NB4 (cell line): Measurements from ENCODE around the gene ZNF791.
"Not testable (repeated sequence)": the region's sequence is repeated elsewhere in the genome, so short reads cannot be mapped to it uniquely, and the experiment has no call there.

Source experiments
- DNase-seq: peaks from one replicate; pipeline ENCODE4 v3.0.0; 2010; ENCODE audit warnings: low read depth
- H3K4me3 ChIP-seq: one replicate; pipeline ENCODE4 v1.5.1; 2011; ENCODE audit warnings: mild to moderate bottlenecking, low read depth, low read length, moderate library complexity
- CTCF ChIP-seq: IDR thresholded peaks from one replicate; pipeline ENCODE4 v1.5.1; 2012; ENCODE audit warnings: low read depth, low read length
- MAX ChIP-seq: IDR thresholded peaks from 2 replicates; pipeline ENCODE4 v1.6.1; 2011; ENCODE audit warnings: low read depth, low read length
- MYC ChIP-seq: IDR thresholded peaks from 2 replicates; pipeline ENCODE4 v1.6.1; 2011; ENCODE audit warnings: low read depth, low read length
- POLR2A ChIP-seq: IDR thresholded peaks from 2 replicates; pipeline ENCODE4 v1.6.1; 2011; ENCODE audit warnings: mild to moderate bottlenecking; ENCODE audit not compliant: insufficient read length; ENCODE audit errors: extremely low read depth

The ZNF791 gene

GRCh38 chr19:12676928-12677327, 66.2 kb downstream of the ZNF791 start:
- H3K4me3 ChIP-seq: no peak overlapping the region
- DNase-seq: no peak
- no peak for TF ChIP-seq MYC
- no peak for TF ChIP-seq CTCF
- TF ChIP-seq MAX: no peak
- TF ChIP-seq POLR2A: no peak

GRCh38 chr19:12678039-12678438, 67.3 kb downstream of the ZNF791 start:
- DNase-seq, H3K4me3 ChIP-seq: not testable (repeated sequence)

- TF ChIP-seq MAX (no peak), MYC (no peak), POLR2A (no peak), CTCF (no peak)
- DNase-seq: no peak
- H3K4me3 ChIP-seq: peak overlapping the region; percentile 21
Observed at GRCh38 chr19:12680034-12680433, 69.3 kb downstream of the ZNF791 start.

GRCh38 chr19:12681074-12681987, 70.6 kb downstream of the ZNF791 start, which contains the start of gene DHPS:
DHPS (minus strand) TSS chr19:12681880; CDS start chr19:12681766, 114 bp downstream.
- TF ChIP-seq MAX (peak; percentile 92), MYC (peak; percentile 90), CTCF (no peak), POLR2A (peak; percentile 70)
- peak; percentile 98 for DNase-seq
- H3K4me3 ChIP-seq: peak within 1 kb of the TSS; percentile 85
